Measurements from ENCODE around the gene SVOPL. TPM values are rescaled to one million over a fixed set of nuclear protein-coding genes. Genes with fewer than 3 reads are reported as not detected.

SVOPL gene
- total RNA-seq, 2 donors from 2014 or later, result not detected

DNA sequence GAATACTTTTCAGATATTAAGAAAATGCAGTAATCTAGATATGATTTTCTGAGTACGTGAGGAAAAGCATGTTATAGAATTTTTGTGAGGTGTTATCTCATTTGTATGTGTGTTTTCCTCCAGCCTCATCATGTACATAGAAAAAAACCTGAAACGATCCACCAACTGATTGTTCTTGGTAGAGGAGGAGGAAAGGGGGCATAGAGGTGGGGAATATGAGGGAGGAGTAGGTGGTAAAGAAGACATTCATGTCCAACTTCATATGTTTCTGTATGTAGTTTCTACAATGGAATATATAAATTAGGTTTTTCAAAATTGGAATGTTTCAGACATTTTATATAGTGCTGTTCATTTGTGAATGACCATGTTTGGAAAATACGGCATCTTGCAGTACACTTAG is 131.7 kb downstream of the SVOPL start:
- intact Hi-C loops (cut with DNase I), result no loop called here
- no peak for ATAC-seq
- Histone ChIP-seq H3K4me3 (no peak overlapping the region), H3K27me3 (no peaks in the 10 kb centered on the region), H3K27ac (no peak overlapping the region), H3K9me3 (peaks cover 0 to 20% (median 0%) of the 10 kb centered on the region in 3 donors), H3K36me3 (replicated peaks in 1 of 2; ENCODE audit: insufficient read depth in 1 of 2, low read depth in 2 of 2) (peaks cover 15 to 32% of the 10 kb centered on the region in 2 donors), H3K4me1 (no peaks in the 10 kb centered on the region)
- WGBS, 2 donors, result 95 to 96% methylated on average over 3 of the region's 3 CpGs
- TF ChIP-seq, protein P1, sequence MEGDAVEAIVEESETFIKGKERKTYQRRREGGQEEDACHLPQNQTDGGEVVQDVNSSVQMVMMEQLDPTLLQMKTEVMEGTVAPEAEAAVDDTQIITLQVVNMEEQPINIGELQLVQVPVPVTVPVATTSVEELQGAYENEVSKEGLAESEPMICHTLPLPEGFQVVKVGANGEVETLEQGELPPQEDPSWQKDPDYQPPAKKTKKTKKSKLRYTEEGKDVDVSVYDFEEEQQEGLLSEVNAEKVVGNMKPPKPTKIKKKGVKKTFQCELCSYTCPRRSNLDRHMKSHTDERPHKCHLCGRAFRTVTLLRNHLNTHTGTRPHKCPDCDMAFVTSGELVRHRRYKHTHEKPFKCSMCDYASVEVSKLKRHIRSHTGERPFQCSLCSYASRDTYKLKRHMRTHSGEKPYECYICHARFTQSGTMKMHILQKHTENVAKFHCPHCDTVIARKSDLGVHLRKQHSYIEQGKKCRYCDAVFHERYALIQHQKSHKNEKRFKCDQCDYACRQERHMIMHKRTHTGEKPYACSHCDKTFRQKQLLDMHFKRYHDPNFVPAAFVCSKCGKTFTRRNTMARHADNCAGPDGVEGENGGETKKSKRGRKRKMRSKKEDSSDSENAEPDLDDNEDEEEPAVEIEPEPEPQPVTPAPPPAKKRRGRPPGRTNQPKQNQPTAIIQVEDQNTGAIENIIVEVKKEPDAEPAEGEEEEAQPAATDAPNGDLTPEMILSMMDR (IDR thresholded peaks at IDR 0.05), result no peak
- TF ChIP-seq POLR2A (IDR thresholded peaks at IDR 0.05), result no peak
- DNase-seq, result no peak

- 96 to 99% methylated on average over 2 of the region's 2 CpGs for WGBS, 2 donors
- intact Hi-C loops (cut with DNase I), result no loop called here
Observed at GRCh38 chr7:138568655-138569054, 132.5 kb downstream of the SVOPL start.

DNA sequence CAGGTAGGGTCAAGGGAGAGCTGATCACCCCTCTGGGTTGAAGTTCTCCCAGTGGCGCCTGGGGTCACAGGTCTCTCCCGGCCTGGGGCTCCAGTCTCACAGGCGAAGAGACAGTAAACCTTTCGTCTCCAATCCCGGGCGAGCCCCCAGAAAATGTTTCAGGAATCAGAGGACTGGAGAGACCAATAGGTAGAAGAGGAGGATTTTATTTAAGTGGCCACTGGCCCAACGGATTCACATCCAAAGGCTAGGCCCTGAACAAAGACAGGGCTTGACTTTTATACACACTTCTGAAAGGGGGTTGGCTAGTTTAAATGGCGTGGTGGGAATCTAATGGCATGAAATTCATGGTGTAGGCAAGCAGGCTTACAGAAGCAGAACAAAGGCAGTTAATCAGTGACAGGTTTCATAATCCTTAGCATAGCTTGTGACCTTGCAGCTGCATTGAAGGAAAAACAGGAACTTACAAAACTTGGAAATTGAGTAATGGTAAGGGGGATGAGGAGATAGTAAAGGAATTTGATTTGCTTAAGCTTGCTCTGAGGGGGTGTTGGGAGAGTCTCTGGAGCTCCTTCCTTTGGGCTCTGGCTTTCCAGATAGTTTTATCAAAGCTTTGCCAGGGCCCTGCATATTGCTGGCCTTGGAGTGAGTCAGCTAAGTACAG is 135.6 kb downstream of the SVOPL start:
- WGBS, 2 donors, result 92 to 96% methylated on average over 8 of the region's 8 CpGs
- DNase-seq (no peak), ATAC-seq (no peak)
- Histone ChIP-seq H3K27me3 (no peaks in the 10 kb centered on the region), H3K27ac (no peak overlapping the region), H3K9me3 (peaks cover 0 to 38% (median 0%) of the 10 kb centered on the region in 3 donors), H3K36me3 (replicated peaks in 1 of 2; ENCODE audit: insufficient read depth in 1 of 2, low read depth in 2 of 2) (peaks cover 9 to 28% of the 10 kb centered on the region in 2 donors), H3K4me3 (no peak overlapping the region), H3K4me1 (no peaks in the 10 kb centered on the region)
- intact Hi-C loops (cut with DNase I), result no loop called here
- TF ChIP-seq, protein P1 (IDR thresholded peaks at IDR 0.05), result no peak
- no peak for TF ChIP-seq POLR2A (IDR thresholded peaks at IDR 0.05)

More at GRCh38 chr7:138568655-138569054, 132.5 kb downstream of the SVOPL start:
- no peak for ATAC-seq
- TF ChIP-seq, protein P1 (IDR thresholded peaks at IDR 0.05), result no peak
- no peak for TF ChIP-seq POLR2A (IDR thresholded peaks at IDR 0.05)
- no peaks in the 10 kb centered on the region for H3K27me3 ChIP-seq
- no peaks in the 10 kb centered on the region for H3K4me1 ChIP-seq
- peaks cover 18 to 36% of the 10 kb centered on the region in 2 donors for H3K36me3 ChIP-seq (replicated peaks in 1 of 2; ENCODE audit: insufficient read depth in 1 of 2, low read depth in 2 of 2)
- DNase-seq, result no peak
- H3K9me3 ChIP-seq, result peaks cover 0 to 27% (median 0%) of the 10 kb centered on the region in 3 donors
- no peak overlapping the region for H3K27ac ChIP-seq
- no peak overlapping the region for H3K4me3 ChIP-seq

GRCh38 chr7:138565071-138565450 is 136.1 kb downstream of the SVOPL start:
- intact Hi-C loops (cut with DNase I), result no loop called here
- WGBS, 2 donors, result 95 to 99% methylated on average over 8 of the region's 8 CpGs
- Histone ChIP-seq H3K36me3 (replicated peaks in 1 of 2; ENCODE audit: insufficient read depth in 1 of 2, low read depth in 2 of 2) (peaks cover 9 to 28% of the 10 kb centered on the region in 2 donors), H3K4me1 (no peaks in the 10 kb centered on the region), H3K27me3 (no peaks in the 10 kb centered on the region), H3K4me3 (no peak overlapping the region), H3K9me3 (peaks cover 0 to 41% (median 0%) of the 10 kb centered on the region in 3 donors), H3K27ac (no peak overlapping the region)
- DNase-seq (no peak), ATAC-seq (no peak)
- TF ChIP-seq, protein P1 (IDR thresholded peaks at IDR 0.05), result no peak
- no peak for TF ChIP-seq POLR2A (IDR thresholded peaks at IDR 0.05)

DNA sequence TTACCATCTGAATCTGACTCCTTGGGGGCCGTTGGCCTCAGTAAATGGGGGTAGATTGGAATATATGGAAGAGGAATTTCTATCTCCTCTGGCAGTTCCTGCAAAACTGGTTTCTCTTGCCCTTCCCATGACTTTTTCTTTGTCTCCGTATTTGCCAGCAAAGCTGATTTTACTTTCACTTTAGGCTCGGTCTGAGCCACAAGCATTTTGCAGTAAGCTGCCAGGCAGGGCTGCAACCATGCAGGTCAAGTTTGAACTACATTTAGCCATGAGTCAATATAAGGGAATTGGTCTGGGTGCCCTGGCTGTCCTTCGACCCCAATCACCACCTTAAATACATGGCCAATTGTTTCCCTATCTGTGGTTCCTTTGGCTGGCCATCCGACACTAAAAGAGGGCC is 136.8 kb downstream of the SVOPL start:
- TF ChIP-seq POLR2A (IDR thresholded peaks at IDR 0.05), result no peak
- TF ChIP-seq, protein P1 (IDR thresholded peaks at IDR 0.05), result no peak
- Histone ChIP-seq H3K27me3 (no peaks in the 10 kb centered on the region), H3K4me3 (no peak overlapping the region), H3K9me3 (peaks cover 0 to 48% (median 0%) of the 10 kb centered on the region in 3 donors), H3K36me3 (replicated peaks in 1 of 2; ENCODE audit: insufficient read depth in 1 of 2, low read depth in 2 of 2) (peaks cover 11 to 28% of the 10 kb centered on the region in 2 donors), H3K27ac (no peak overlapping the region), H3K4me1 (no peaks in the 10 kb centered on the region)
- no peak for DNase-seq
- WGBS, 2 donors, result 87 to 89% methylated on average over 5 of the region's 5 CpGs
- intact Hi-C loops (cut with DNase I), result no loop called here
- no peak for ATAC-seq
